IPS-15b (cell line): ENCODE measurements around the gene NR3C1.

Experiments
- H3K27me3 ChIP-seq: one replicate; pipeline ENCODE4 v1.6.1; 2013; ENCODE audit warnings: low read length; ENCODE audit not compliant: control insufficient read depth, insufficient read depth
- H3K36me3 ChIP-seq: one replicate; pipeline ENCODE4 v1.6.1; 2013; ENCODE audit warnings: low read length; ENCODE audit not compliant: control insufficient read depth, insufficient read depth
- H3K4me1 ChIP-seq: one replicate; pipeline ENCODE4 v1.6.1; 2013; ENCODE audit warnings: mild to moderate bottlenecking, low read length; ENCODE audit not compliant: control insufficient read depth, insufficient read depth
- H3K4me3 ChIP-seq: one replicate; pipeline ENCODE4 v1.5.1; 2013; ENCODE audit warnings: low read depth, low read length
- H3K9ac ChIP-seq: one replicate; pipeline ENCODE4 v1.6.1; 2013; ENCODE audit warnings: low read depth, mild to moderate bottlenecking, low read length
- H3K9me3 ChIP-seq: one replicate; pipeline ENCODE4 v1.6.1; 2013; ENCODE audit warnings: mild to moderate bottlenecking, low read length; ENCODE audit not compliant: control insufficient read depth, insufficient read depth

The NR3C1 gene

GRCh38 chr5:143316844-143317631 is 86.4 kb downstream of the NR3C1 start:
- Histone ChIP-seq H3K36me3 (no peaks in the 10 kb centered on the region), H3K4me3 (no peak overlapping the region), H3K9me3 (no peaks in the 10 kb centered on the region), H3K27me3 (no peaks in the 10 kb centered on the region), H3K4me1 (no peaks in the 10 kb centered on the region), H3K9ac (no peak overlapping the region)

DNA sequence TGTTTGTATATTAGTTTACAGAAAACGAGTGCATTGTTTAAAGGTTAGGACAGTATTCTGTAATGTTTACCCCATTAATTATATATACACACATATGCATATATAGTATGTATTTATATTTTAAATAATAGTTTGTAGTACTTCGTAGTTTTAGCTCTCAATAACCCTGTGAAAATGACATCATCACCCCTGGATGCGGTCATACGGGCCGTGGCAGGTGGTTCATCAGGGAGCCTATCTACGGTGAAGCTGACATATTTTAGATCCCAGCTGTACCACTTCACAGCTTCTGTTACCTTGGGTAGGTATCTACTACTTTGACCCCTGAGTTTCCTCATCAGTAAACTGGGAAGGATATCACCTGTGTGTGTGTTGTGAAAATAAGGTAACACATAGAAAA is 87.1 kb downstream of the NR3C1 start:
- H3K4me3 ChIP-seq, result no peak overlapping the region
- H3K36me3 ChIP-seq, result no peaks in the 10 kb centered on the region
- no peaks in the 10 kb centered on the region for H3K9me3 ChIP-seq
- no peaks in the 10 kb centered on the region for H3K27me3 ChIP-seq
- no peaks in the 10 kb centered on the region for H3K4me1 ChIP-seq
- no peak overlapping the region for H3K9ac ChIP-seq

DNA sequence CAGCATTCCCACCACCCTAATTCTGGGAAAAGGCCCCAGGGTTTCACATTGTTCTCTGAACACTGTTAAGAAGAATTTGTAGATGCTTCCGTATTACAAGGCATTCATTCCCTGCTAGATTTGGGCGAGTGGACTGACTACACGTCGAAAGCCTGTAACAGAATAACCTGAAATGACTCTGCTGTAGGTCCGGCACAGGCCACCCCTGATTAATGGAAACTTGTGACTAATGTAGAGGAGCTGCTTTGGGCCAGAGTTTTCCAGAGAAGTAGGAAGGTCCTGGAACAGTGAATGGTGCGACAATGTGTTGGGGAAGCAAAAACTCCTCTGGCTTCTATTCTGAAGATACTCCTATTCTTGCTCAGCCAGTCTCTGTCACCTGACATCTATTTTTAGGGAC is 87.6 kb downstream of the NR3C1 start:
- H3K9me3 ChIP-seq, result no peaks in the 10 kb centered on the region
- no peaks in the 10 kb centered on the region for H3K36me3 ChIP-seq
- H3K9ac ChIP-seq, result no peak overlapping the region
- no peaks in the 10 kb centered on the region for H3K27me3 ChIP-seq
- H3K4me3 ChIP-seq, result no peak overlapping the region
- H3K4me1 ChIP-seq, result no peaks in the 10 kb centered on the region

- Histone ChIP-seq H3K9me3 (no peaks in the 10 kb centered on the region), H3K36me3 (no peaks in the 10 kb centered on the region), H3K4me3 (no peak overlapping the region), H3K9ac (no peak overlapping the region), H3K27me3 (no peaks in the 10 kb centered on the region), H3K4me1 (no peaks in the 10 kb centered on the region)
Observed at GRCh38 chr5:143315214-143315613, 88.3 kb downstream of the NR3C1 start.

GRCh38 chr5:143314659-143315058 is 88.8 kb downstream of the NR3C1 start:
- Histone ChIP-seq H3K4me1 (no peaks in the 10 kb centered on the region), H3K27me3 (no peaks in the 10 kb centered on the region), H3K9me3 (no peaks in the 10 kb centered on the region), H3K36me3 (no peaks in the 10 kb centered on the region), H3K9ac (no peak overlapping the region), H3K4me3 (no peak overlapping the region)

GRCh38 chr5:143314099-143314498 is 89.4 kb downstream of the NR3C1 start:
- Histone ChIP-seq H3K27me3 (no peaks in the 10 kb centered on the region), H3K36me3 (no peaks in the 10 kb centered on the region), H3K9ac (no peak overlapping the region), H3K4me3 (no peak overlapping the region), H3K9me3 (no peaks in the 10 kb centered on the region), H3K4me1 (no peaks in the 10 kb centered on the region)

DNA sequence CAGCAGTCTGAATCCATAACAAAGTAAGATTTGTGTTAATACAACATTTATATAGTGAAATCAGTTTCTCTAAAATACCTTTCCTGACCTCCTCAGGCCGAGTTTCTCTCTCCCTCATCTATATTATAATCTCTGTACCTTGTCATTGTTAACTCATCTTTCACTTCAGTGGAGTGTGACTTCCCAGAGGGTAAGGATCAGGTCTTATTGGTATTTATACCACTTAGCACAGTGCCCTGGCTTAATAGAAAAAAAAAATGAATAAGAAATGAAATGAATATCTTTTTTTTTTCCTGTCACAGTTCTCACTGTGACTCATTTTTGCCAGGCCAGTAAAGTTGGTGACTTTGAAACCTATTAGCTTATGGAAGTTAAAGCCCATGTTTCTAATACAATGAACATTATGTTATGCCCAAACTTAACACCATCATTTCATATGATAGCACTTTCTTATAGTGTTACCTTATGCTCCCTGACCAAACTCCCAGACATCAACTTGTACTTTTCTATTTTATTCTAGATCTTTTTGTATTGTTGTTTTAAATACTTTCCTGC is 90.1 kb downstream of the NR3C1 start:
- no peak overlapping the region for H3K9ac ChIP-seq
- no peaks in the 10 kb centered on the region for H3K36me3 ChIP-seq
- no peaks in the 10 kb centered on the region for H3K4me1 ChIP-seq

GRCh38 chr5:143312822-143313221 is 90.7 kb downstream of the NR3C1 start:
- Histone ChIP-seq H3K27me3 (no peaks in the 10 kb centered on the region), H3K36me3 (no peaks in the 10 kb centered on the region)

More for the DNA sequence above, 90.1 kb downstream of the NR3C1 start:
- no peak overlapping the region for H3K4me3 ChIP-seq
- H3K9me3 ChIP-seq, result no peaks in the 10 kb centered on the region
- H3K27me3 ChIP-seq, result no peaks in the 10 kb centered on the region

GRCh38 chr5:143311955-143312354 is 91.5 kb downstream of the NR3C1 start:
- Histone ChIP-seq H3K36me3 (no peaks in the 10 kb centered on the region), H3K4me3 (no peak overlapping the region), H3K9me3 (no peaks in the 10 kb centered on the region), H3K9ac (no peak overlapping the region), H3K4me1 (no peaks in the 10 kb centered on the region), H3K27me3 (no peaks in the 10 kb centered on the region)

More at GRCh38 chr5:143312822-143313221, 90.7 kb downstream of the NR3C1 start:
- no peak overlapping the region for H3K4me3 ChIP-seq
- no peak overlapping the region for H3K9ac ChIP-seq
- H3K4me1 ChIP-seq, result no peaks in the 10 kb centered on the region
- H3K9me3 ChIP-seq, result no peaks in the 10 kb centered on the region

DNA sequence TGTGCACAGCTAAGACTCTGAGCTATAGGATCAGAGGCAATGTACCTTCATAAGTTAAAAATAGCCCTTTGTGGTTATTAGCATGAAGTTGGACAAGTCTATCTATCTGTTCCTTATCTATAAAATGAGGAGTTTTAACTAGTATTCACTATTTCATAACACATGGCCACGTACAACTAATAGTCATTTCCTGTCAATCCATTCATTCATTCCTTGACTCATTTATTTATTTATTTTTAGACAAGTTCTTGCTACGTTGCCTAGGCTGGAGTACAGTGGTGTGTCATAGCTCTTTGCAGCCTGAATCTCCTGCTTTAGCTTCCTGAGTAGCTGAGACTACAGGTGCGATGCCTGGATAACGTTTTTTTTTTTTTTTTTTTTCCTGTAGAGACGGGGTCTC is 92.1 kb downstream of the NR3C1 start:
- no peak overlapping the region for H3K4me3 ChIP-seq
- no peaks in the 10 kb centered on the region for H3K27me3 ChIP-seq
- no peaks in the 10 kb centered on the region for H3K9me3 ChIP-seq
- no peaks in the 10 kb centered on the region for H3K4me1 ChIP-seq
- no peak overlapping the region for H3K9ac ChIP-seq
- H3K36me3 ChIP-seq, result no peaks in the 10 kb centered on the region

DNA sequence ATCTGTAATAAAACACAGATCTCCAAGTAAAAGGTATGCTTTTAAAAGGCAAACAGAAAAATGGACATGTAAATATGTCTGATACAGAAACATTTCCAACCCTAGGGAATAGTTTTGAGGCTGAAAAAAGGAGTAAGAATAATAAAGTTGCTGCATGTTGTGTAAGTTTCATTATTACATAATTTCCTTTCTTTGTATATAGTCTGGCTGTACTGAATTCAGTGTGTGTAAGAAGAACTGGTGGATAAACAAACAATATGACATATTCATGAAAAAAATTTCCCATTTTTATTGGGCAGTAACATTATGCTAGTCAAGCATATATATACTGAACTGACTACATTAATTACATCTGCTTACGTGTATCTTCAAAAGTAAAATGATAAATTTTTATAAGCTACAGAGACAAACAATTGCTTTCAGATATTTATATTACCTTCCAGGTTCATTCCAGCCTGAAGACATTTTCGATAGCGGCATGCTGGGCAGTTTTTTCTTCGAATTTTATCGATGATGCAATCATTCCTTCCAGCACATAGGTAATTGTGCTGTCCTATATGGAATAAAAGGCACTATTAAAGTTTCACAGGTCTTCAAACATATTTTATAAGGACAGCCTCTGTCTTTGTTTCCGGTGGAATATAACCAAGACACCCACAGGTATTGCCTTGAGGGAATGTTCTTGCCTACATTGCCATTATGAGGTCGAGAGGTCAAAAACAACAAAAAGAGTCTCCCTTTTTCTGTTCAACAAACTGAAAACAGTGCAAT is 93.6 kb downstream of the NR3C1 start:
- H3K9me3 ChIP-seq, result no peaks in the 10 kb centered on the region
- H3K36me3 ChIP-seq, result no peaks in the 10 kb centered on the region
- H3K4me3 ChIP-seq, result no peak overlapping the region
- no peaks in the 10 kb centered on the region for H3K27me3 ChIP-seq
- H3K4me1 ChIP-seq, result no peaks in the 10 kb centered on the region
- H3K9ac ChIP-seq, result no peak overlapping the region

DNA sequence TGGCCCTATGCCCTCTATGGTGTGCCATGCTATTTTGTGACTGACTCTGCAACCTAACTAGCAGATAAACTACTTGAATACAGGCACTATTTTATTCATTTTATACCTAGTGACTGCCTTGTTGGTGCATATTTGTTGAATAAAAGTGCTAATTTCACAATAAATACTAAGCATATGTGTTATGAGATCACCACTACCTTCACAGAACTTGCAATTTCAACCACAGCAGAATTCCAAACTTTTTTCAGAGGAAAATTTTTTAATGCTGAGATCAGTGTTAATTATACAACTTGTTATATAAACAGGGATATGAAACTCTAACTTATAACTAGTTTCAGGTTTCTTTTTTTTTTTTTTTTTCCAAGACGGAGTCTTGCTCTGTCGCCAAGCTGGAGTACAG is 94.8 kb downstream of the NR3C1 start:
- no peaks in the 10 kb centered on the region for H3K36me3 ChIP-seq
- no peaks in the 10 kb centered on the region for H3K4me1 ChIP-seq
- H3K9me3 ChIP-seq, result no peaks in the 10 kb centered on the region

More for the DNA sequence above, 94.8 kb downstream of the NR3C1 start:
- Histone ChIP-seq H3K9ac (no peak overlapping the region), H3K27me3 (no peaks in the 10 kb centered on the region), H3K4me3 (no peak overlapping the region)
